Esophagus muscularis mucosa (tissue), 3 donors: ENCODE measurements around the gene LILRB3.

Experiments
- POLR2AphosphoS5 ChIP-seq, 2 donors: sonication (generic); formaldehyde crosslinking; IDR thresholded peaks; one replicate each; pipeline ENCODE4 v1.6.1; 2017; ENCODE audit warnings: antibody characterized with exemption in 2 of 2
- TF ChIP-seq, protein P1 (sequence below), 3 experiments: fragments of 200-600 bp in 2 of 3; fragments of 450-650 bp in 1 of 3; sonication (generic) in 2 of 3; IDR thresholded peaks; one replicate each; pipeline ENCODE4 v1.5.1; 2017 to 2019; ENCODE audit warnings: antibody characterized with exemption in 3 of 3, mild to moderate bottlenecking in 2 of 3, moderate library complexity in 1 of 3

DNA sequence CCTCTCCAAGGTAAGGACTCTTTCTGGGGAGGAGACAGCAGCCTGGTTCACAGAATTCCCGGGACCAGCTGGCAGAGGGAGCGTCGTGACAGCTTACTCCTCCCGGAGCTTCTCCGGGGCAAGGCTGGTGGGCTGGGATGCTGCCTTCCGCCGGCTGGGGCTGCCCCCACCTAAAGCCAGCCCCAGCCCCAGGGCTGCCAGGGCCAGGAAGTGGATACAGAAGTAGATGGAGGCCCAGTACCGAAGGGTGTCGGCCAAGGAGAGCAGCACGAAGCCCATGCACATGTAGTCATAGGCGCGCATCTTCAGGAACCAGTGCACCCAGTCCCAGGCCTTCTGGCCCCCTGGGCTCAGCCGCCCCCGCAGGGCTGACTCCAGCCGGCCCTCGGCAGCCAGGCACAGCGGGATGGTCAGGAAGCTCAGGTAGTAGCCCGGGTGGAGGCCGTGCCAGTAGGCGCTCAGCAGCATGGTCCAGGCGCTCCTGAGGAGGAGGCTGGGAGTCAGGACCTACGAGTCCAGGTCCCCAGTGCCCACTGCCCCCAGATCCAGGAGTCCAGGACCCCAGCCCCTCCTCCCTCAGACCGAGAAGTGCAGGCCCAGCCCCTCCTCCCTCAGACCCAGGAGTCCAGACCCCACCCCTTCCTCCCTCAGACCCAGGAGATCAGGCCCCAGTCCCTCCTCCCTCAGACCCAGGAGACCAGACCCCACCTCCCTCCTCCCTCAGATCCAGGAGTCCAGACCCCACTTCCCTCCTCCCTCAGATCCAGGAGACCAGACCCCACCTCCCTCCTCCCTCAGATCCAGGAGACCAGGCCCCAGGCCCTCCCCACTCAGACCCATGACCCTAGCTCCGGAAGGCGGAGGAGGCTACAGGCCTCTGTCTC lies 48.6 kb downstream of the LILRB3 start:
- no peak for TF ChIP-seq POLR2AphosphoS5 (IDR thresholded peaks at IDR 0.05)
- TF ChIP-seq, protein P1, sequence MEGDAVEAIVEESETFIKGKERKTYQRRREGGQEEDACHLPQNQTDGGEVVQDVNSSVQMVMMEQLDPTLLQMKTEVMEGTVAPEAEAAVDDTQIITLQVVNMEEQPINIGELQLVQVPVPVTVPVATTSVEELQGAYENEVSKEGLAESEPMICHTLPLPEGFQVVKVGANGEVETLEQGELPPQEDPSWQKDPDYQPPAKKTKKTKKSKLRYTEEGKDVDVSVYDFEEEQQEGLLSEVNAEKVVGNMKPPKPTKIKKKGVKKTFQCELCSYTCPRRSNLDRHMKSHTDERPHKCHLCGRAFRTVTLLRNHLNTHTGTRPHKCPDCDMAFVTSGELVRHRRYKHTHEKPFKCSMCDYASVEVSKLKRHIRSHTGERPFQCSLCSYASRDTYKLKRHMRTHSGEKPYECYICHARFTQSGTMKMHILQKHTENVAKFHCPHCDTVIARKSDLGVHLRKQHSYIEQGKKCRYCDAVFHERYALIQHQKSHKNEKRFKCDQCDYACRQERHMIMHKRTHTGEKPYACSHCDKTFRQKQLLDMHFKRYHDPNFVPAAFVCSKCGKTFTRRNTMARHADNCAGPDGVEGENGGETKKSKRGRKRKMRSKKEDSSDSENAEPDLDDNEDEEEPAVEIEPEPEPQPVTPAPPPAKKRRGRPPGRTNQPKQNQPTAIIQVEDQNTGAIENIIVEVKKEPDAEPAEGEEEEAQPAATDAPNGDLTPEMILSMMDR (IDR thresholded peaks at IDR 0.05), result no peak
